Adipose tissue (tissue), 3 donors: Measurements from ENCODE around the gene KRTAP2-1. TPM values are rescaled to one million over a fixed set of nuclear protein-coding genes. Genes with fewer than 3 reads are reported as not detected.

Experiments
- polyA plus RNA-seq, 3 donors: library from polyadenylated mRNA; stranded (reverse); fragments of 200-250 nt; gene quantifications; one replicate each; pipeline ENCODE4 v1.2.3, GENCODE V29; 2013
- donor health status: healthy with polysubstance abuse.
- donor health status: Bipolar disorder and iron deficiency.
- donor health status: healthy.

Gene KRTAP2-1
- polyA plus RNA-seq, 3 donors = not detected

Other genes with a start within 250 kb of the KRTAP2-1 start
- not detected for gene KRT28, start 247.4 kb downstream of the KRTAP2-1 start, polyA plus RNA-seq
- gene KRT10, start 224.7 kb downstream of the KRTAP2-1 start, polyA plus RNA-seq = 10 to 100 TPM; 18.1 to 46.3 (median 35.0) TPM
- gene KRT12, start 180.1 kb downstream of the KRTAP2-1 start, polyA plus RNA-seq = not detected
- 1 to 10 TPM in 1 of 3 donors, under 1 TPM in 2; 0.03 to 6.9 (median 0.22) TPM for gene KRT20, start 162.1 kb downstream of the KRTAP2-1 start, polyA plus RNA-seq
- 1 to 10 TPM in 1 of 3 donors, under 1 TPM in 2; 0.61 to 1.8 (median 0.89) TPM for gene KRT23, start 109.7 kb downstream of the KRTAP2-1 start, polyA plus RNA-seq
- gene KRT39, start 80.4 kb downstream of the KRTAP2-1 start, polyA plus RNA-seq = under 1 TPM in 1 of 3 donors, not detected in 2; 0.06 TPM
- gene KRT40, start 63.0 kb downstream of the KRTAP2-1 start, polyA plus RNA-seq = under 1 TPM in 1 of 3 donors, not detected in 2; 0.15 TPM
- not detected for gene KRTAP3-3, start 53.2 kb downstream of the KRTAP2-1 start, polyA plus RNA-seq
- gene KRTAP3-2, start 47.4 kb downstream of the KRTAP2-1 start, polyA plus RNA-seq = not detected
- gene KRTAP3-1, start 38.2 kb downstream of the KRTAP2-1 start, polyA plus RNA-seq = not detected
- under 1 TPM in 1 of 3 donors, not detected in 2; 0.07 TPM for gene KRTAP1-5, start 20.1 kb downstream of the KRTAP2-1 start, polyA plus RNA-seq
- not detected for gene KRTAP1-4, start 17.1 kb downstream of the KRTAP2-1 start, polyA plus RNA-seq
- gene KRTAP1-3, start 12.4 kb downstream of the KRTAP2-1 start, polyA plus RNA-seq = not detected
- not detected for gene KRTAP1-1, start 5.9 kb downstream of the KRTAP2-1 start, polyA plus RNA-seq
- not detected for gene KRTAP2-2, start 7.9 kb upstream of the KRTAP2-1 start, polyA plus RNA-seq
- gene KRTAP2-3, start 12.8 kb upstream of the KRTAP2-1 start, polyA plus RNA-seq = not detected
- not detected for gene KRTAP2-4, start 18.6 kb upstream of the KRTAP2-1 start, polyA plus RNA-seq
- not detected for gene KRTAP4-7, start 36.8 kb upstream of the KRTAP2-1 start, polyA plus RNA-seq
- not detected for gene KRTAP4-8, start 50.8 kb upstream of the KRTAP2-1 start, polyA plus RNA-seq
- not detected for gene KRTAP4-16, start 54.9 kb upstream of the KRTAP2-1 start, polyA plus RNA-seq
- not detected for gene KRTAP4-9, start 58.1 kb upstream of the KRTAP2-1 start, polyA plus RNA-seq
- not detected for gene KRTAP4-11, start 71.1 kb upstream of the KRTAP2-1 start, polyA plus RNA-seq
- not detected for gene KRTAP4-12, start 76.9 kb upstream of the KRTAP2-1 start, polyA plus RNA-seq
- gene KRTAP4-6, start 93.2 kb upstream of the KRTAP2-1 start, polyA plus RNA-seq = not detected
- gene KRTAP4-5, start 102.5 kb upstream of the KRTAP2-1 start, polyA plus RNA-seq = not detected
- gene KRTAP4-4, start 113.4 kb upstream of the KRTAP2-1 start, polyA plus RNA-seq = not detected
- not detected for gene KRTAP4-3, start 120.9 kb upstream of the KRTAP2-1 start, polyA plus RNA-seq
- not detected for gene KRTAP4-2, start 130.9 kb upstream of the KRTAP2-1 start, polyA plus RNA-seq
- not detected for gene KRTAP4-1, start 137.6 kb upstream of the KRTAP2-1 start, polyA plus RNA-seq
- gene KRTAP9-1, start 142.6 kb upstream of the KRTAP2-1 start, polyA plus RNA-seq = not detected
- not detected for gene KRTAP9-2, start 179.3 kb upstream of the KRTAP2-1 start, polyA plus RNA-seq
- gene KRTAP9-3, start 185.1 kb upstream of the KRTAP2-1 start, polyA plus RNA-seq = not detected
- not detected for gene KRTAP9-8, start 190.7 kb upstream of the KRTAP2-1 start, polyA plus RNA-seq
- gene KRTAP9-4, start 202.4 kb upstream of the KRTAP2-1 start, polyA plus RNA-seq = not detected
- not detected for gene KRTAP9-9, start 208.1 kb upstream of the KRTAP2-1 start, polyA plus RNA-seq
- gene KRTAP9-6, start 218.1 kb upstream of the KRTAP2-1 start, polyA plus RNA-seq = not detected
- gene KRTAP9-7, start 228.4 kb upstream of the KRTAP2-1 start, polyA plus RNA-seq = not detected